Medulla oblongata (tissue), 1 donor: Measurements from ENCODE around the gene PLET1.

Experiments
- DNase-seq: peaks from one replicate; pipeline ENCODE4 v3.0.0-alpha.2; 2015; ENCODE audit errors: extremely low spot score

Gene PLET1

GRCh38 chr11:112281726-112282125 is 21.1 kb upstream of the PLET1 start:
- DNase-seq, result no peak

GRCh38 chr11:112280268-112281126 is 19.8 kb upstream of the PLET1 start:
- peak; percentile 92 for DNase-seq

DNA sequence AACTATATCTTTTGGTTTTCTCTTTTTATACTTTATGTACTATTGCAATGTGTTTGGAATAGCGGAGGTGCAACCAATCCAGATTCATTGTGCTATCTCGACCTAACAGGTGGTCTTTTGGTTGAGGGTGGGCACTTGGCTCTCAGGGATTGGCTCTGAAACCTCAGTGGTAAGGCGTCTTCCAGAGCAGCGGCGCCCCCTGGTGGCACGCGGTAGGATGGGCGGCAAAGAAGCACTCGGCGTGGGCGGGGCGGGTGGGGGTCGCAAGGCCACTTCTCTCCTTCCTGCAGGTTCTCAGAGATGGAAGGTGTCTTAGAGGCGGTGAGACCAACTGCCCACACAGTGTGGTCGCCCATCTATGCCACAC is 19.2 kb upstream of the PLET1 start:
- peak; percentile 75 for DNase-seq

DNA sequence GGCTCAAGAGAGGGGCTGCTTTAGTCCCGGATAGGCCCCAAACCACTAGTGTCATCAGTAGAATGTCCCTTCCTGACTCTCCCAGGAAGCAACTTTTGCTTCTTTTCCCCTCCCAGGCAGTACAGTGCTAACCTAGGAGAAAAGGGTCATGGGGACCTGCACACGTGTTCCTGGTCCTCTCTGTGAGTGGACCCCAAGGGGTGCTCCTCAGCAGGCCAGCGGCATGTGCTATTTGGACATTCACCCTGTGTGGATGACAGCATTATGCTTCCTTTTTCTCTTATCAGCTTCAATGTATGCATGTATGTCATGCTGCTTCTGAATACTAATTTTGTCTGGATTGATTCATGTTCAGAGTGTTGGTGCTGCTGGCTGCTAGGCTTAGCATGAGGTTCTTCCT is 18.1 kb upstream of the PLET1 start:
- DNase-seq, result no peak

GRCh38 chr11:112277941-112278340 is 17.3 kb upstream of the PLET1 start:
- DNase-seq, result no peak

DNA sequence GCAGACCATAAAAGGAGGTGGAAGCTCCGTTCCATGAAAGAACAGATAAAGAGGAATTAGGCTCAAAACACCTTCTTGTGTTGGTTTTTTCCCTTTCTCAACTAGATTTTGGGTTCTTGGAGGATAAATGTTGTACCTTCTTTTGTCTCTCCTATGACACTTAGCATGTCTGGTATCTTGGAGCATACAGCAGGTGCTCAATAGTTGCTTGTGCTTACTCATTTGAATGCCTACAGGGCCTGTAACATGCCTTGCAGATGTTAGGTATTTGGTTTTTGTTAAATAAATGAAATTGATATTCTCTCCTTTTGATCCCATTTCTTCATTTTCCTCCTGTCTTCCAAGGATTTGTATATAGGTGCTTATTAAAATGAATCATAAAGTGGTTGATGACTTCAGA is 16.4 kb upstream of the PLET1 start:
- no peak for DNase-seq

- DNase-seq, result no peak
These were observed 13.5 kb upstream of the PLET1 start for GRCh38 chr11:112274007-112274783.

DNA sequence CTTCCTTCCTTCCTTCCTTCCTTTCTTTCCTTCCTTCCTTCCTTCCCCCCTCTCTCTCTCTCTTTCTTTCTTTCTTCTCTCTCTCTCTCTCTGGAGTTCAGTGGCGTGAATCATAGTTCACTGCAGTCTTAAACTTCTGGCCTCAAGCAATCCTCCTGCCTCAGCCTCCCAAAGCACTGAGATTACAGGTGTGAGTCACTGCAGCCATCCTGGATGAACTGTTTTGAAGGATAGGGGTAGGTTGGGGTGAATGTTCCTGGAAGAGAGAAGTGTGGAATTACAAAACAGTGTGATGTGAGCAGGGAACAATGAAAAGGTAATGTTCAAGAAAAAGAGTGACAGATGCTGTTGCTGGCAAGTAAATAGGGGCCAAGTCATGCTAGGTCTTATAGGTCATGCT is 12.4 kb upstream of the PLET1 start:
- no peak for DNase-seq

- DNase-seq, result no peak
These were observed 10.6 kb upstream of the PLET1 start for GRCh38 chr11:112271242-112271641.

DNA sequence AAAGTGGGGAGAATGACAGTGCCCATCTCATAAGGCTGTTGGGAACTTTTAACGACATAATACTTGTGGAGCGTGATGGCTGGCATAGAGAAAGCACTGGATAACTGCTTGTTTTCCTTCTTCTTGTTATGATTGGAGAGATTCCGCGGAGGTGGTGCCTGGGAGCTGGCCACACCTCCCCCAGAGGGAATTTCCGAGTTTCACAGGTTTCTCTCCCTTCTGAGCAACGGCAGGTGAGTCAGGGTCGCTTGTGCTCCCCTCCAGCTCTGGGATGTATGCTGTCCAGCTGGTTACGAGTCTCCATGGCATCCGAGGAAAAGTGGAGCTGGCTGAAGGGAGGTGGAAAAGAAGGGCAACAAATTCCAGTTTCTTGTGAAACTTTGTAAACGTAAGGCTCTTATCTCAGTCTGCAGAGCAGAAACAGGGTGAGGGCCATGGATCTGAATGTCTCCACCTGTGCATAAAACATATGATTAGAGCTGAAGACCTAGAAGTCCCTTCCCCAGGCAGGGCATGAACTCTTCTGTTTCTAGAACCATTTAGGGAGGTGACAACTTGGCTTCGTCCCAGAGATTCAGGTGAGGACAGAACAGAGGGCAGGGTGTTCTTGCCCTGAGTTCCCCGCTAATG is 10.0 kb upstream of the PLET1 start:
- no peak for DNase-seq

GRCh38 chr11:112269139-112269538 is 8.5 kb upstream of the PLET1 start:
- DNase-seq, result no peak

GRCh38 chr11:112268406-112268805 is 7.7 kb upstream of the PLET1 start:
- DNase-seq, result no peak

DNA sequence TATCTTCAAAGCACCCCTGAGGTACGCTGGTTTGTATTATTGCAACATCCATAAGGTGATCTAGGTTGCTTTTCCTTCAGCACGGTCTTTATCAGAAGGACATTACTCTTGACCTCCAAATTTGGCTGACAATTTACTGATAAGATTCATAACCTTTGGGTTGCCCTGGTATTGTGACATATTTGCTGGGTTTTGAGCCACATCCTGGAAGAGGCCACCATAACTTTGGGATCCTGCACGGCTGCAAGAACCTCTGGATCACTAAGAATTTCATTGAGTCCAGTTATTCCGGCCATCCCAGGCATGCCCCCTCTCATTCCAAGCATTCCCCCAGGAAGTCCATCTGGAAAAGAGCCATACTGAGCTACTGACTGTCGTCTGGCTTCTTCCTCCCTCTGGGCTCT is 6.5 kb upstream of the PLET1 start:
- DNase-seq, result no peak

GRCh38 chr11:112266410-112266778 is 5.7 kb upstream of the PLET1 start:
- DNase-seq, result no peak

GRCh38 chr11:112265659-112266409 is 5.2 kb upstream of the PLET1 start:
- no peak for DNase-seq

- peak; percentile 26 for DNase-seq
These were observed 5.5 kb downstream of the PLET1 start for GRCh38 chr11:112255067-112255720.

GRCh38 chr11:112253605-112254242 is 6.9 kb downstream of the PLET1 start:
- no peak for DNase-seq

GRCh38 chr11:112249871-112250610 is 10.6 kb downstream of the PLET1 start:
- no peak for DNase-seq

DNA sequence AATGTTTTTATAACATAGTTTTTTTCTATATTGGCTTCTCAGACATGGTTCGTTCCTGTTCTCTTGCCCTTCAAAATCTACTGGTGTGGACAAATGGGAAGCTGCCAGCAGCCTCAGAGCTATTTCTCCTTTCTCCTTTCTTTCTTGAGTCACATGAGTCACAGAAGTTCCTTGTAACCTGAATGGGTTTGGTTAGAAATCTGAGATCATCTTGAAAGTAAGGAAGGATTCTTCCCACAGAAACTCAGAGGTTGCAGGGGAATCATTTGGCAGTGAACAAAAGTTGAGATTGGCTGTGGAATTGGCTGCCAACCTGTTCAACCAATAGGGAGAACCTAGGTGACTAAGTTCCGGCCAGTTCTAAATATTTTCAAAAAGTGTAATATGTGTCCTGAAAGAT is 12.5 kb downstream of the PLET1 start:
- DNase-seq, result peak; percentile 17

DNA sequence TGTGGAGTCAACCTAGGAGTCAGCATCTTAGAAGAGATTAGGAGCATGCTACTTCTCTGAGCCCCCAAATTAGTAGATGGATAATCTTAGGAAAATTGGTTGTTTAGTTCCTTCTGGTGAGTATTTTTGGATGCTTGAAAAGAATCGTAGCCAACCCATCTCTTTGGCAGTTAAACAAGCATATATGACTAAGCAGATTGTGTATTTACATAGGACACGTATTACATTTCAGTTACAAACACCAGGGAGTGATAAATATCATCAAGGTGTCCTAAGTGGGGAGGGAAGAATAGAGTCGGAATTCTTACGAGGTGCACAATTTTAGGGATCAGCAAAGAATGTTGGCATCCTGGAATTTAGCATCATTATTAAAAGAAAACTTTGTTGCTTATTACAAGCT is 13.5 kb downstream of the PLET1 start:
- DNase-seq, result no peak
